T47D (cell line): ENCODE measurements around the gene SLC7A14.

Experiments used
- DNase-seq, 2 experiments: peaks; one replicate each; pipeline versions ENCODE4 v3.0.0 to v3.0.0-alpha.2; 2011 to 2012; ENCODE audit warnings: low read depth in 1 of 2, low spot score in 1 of 2
- JUND ChIP-seq: IDR thresholded peaks from 2 replicates; pipeline ENCODE4 v1.6.1; 2012; ENCODE audit warnings: low read depth
- in situ Hi-C: cut with HindIII; loops from 2 replicates; pipeline ENCODE4 v1.10.0; 2016; ENCODE audit warnings: low sequenced_read_pairs, low pct_unique_long_range_greater_than_20kb

Gene SLC7A14

GRCh38 chr3:170523248-170523647, 62.6 kb downstream of the SLC7A14 start:
- in situ Hi-C loops: no loop called here
- no peak for TF ChIP-seq JUND
- DNase-seq: no peak

- TF ChIP-seq JUND: no peak
- in situ Hi-C loops: no loop called here
- peak in 1 of 2 experiments; percentile 48 for DNase-seq
Measured at GRCh38 chr3:170522201-170522600, 63.7 kb downstream of the SLC7A14 start.

- no peak for TF ChIP-seq JUND
- DNase-seq: no peak
- in situ Hi-C loops: no loop called here
Measured at GRCh38 chr3:170520996-170521395, 64.9 kb downstream of the SLC7A14 start.

- no peak for DNase-seq
- TF ChIP-seq JUND: no peak
- in situ Hi-C loops: no loop called here
Measured at GRCh38 chr3:170517242-170517945, 68.5 kb downstream of the SLC7A14 start.

- in situ Hi-C loops: no loop called here
- no peak for DNase-seq
- no peak for TF ChIP-seq JUND
Measured at GRCh38 chr3:170513642-170514041, 72.2 kb downstream of the SLC7A14 start.

- in situ Hi-C loops: no loop called here
- TF ChIP-seq JUND: no peak
- no peak for DNase-seq
Measured at GRCh38 chr3:170511371-170511770, 74.5 kb downstream of the SLC7A14 start.

- in situ Hi-C loops: no loop called here
- TF ChIP-seq JUND: no peak
Measured at GRCh38 chr3:170508839-170509238, 77.0 kb downstream of the SLC7A14 start.

GRCh38 chr3:170508291-170508690, 77.6 kb downstream of the SLC7A14 start:
- no peak for TF ChIP-seq JUND
- in situ Hi-C loops: no loop called here

More at GRCh38 chr3:170508839-170509238, 77.0 kb downstream of the SLC7A14 start:
- DNase-seq: no peak

GRCh38 chr3:170507063-170507462, 78.8 kb downstream of the SLC7A14 start:
- DNase-seq: no peak
- in situ Hi-C loops: no loop called here
- no peak for TF ChIP-seq JUND

More at GRCh38 chr3:170508291-170508690, 77.6 kb downstream of the SLC7A14 start:
- DNase-seq: no peak

GRCh38 chr3:170506556-170506955, 79.3 kb downstream of the SLC7A14 start:
- in situ Hi-C loops: no loop called here
- no peak for TF ChIP-seq JUND
- DNase-seq: peak in 1 of 2 experiments; percentile 52

GRCh38 chr3:170502297-170502696, 83.6 kb downstream of the SLC7A14 start:
- no peak for TF ChIP-seq JUND
- in situ Hi-C loops: no loop called here
- DNase-seq: no peak

- in situ Hi-C loops: no loop called here
- DNase-seq: no peak
Measured at GRCh38 chr3:170500995-170501394, 84.9 kb downstream of the SLC7A14 start.

GRCh38 chr3:170500462-170500861, 85.4 kb downstream of the SLC7A14 start:
- TF ChIP-seq JUND: no peak
- in situ Hi-C loops: no loop called here
- DNase-seq: no peak

More at GRCh38 chr3:170500995-170501394, 84.9 kb downstream of the SLC7A14 start:
- TF ChIP-seq JUND: no peak
